Measurements from ENCODE around the gene CPEB1. TPM values are rescaled to one million over a fixed set of nuclear protein-coding genes. Genes with fewer than 3 reads are reported as not detected.
A peak's percentile ranks its signal among the peaks of the same experiment; 100 is the strongest.

The CPEB1 gene
- total and polyA plus RNA-seq, 2 donors (not counting 1 experiment from before 2014, with no cell fraction given) = 0.19 to 0.62 TPM

DNA sequence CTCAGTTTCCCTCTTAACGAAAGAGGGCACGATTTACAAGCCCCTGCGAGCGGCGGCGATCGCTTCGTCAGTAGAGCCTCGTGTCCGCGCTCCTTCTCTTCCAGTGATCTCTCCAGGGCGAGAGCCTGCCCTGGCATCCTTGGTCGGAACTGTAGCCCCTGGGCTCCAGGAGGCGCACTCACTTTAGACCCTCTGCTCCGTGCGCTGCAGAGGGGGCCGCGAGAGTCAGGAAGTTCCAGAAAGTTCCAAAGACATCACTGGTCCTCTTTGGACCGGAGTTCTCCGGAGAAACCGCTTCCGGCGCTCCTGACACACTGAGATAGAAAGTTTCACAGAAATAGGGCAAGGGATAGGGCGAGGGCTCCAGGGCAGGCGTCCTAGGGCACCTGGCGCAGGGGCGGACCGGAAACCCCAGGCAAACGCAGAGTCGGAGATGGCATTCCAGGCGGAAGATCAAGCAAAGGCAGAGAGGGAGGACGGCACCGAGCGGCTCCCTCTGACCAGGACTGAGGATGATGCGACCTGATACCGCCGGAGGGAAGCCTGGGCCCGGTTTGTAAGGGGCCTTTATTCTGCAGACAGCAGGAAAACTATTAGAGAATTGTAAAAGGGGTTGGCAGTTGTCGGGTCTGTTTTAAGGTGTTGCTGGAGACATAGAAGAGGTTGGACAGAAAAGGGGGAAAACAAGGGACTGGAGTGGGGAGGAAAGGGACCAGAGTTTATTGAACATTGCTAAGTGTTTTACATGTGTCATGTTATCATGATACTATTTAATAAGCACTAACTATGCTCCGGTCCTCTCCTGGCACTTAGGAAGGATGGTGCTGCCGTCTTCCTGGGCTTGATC, 1.3 kb upstream of the CPEB1 start:
- Histone ChIP-seq H3K27me3 (replicated peaks in 1 of 4; ENCODE audit: control extremely low read depth in 1 of 4, control insufficient read depth in 3 of 4, insufficient read depth in 4 of 4, low read length in 3 of 4) (peaks cover 0 to 50% (median 26%) of the 10 kb centered on the region in 4 experiments), H4K20me1 (ENCODE audit: control insufficient read depth, insufficient read depth, low read length, poor library complexity, severe bottlenecking) (no peaks in the 10 kb centered on the region), H3K9ac (ENCODE audit: low read length) (peak overlapping the region; percentile 64), H3K9me3 (ENCODE audit: control extremely low read depth in 1 of 3, control insufficient read depth in 2 of 3, insufficient read depth in 1 of 3, low read length in 2 of 3) (peaks cover 0 to 24% (median 0%) of the 10 kb centered on the region in 3 donors), H3K36me3 (replicated peaks in 1 of 2; ENCODE audit: control extremely low read depth in 1 of 2, control insufficient read depth in 1 of 2, extremely low read depth in 1 of 2, insufficient read depth in 2 of 2, low read length in 1 of 2) (no peaks in the 10 kb centered on the region), H3K4me1 (ENCODE audit: control insufficient read depth in 2 of 2, insufficient read depth in 2 of 2, low read length in 2 of 2) (peaks cover 11 to 20% of the 10 kb centered on the region in 2 donors), H2AFZ (ENCODE audit: insufficient read depth, low read depth, low read length, poor library complexity, severe bottlenecking) (peak overlapping the region; percentile 73), H3K79me2 (ENCODE audit: control insufficient read depth, insufficient read depth, low read length) (no peaks in the 10 kb centered on the region), H3K27ac (ENCODE audit: low read length in 2 of 2) (no peak overlapping the region), H3K4me3 (ENCODE audit: control extremely low read depth in 1 of 5, extremely low read depth in 1 of 5, insufficient read depth in 1 of 5, low read depth in 2 of 5, low read length in 4 of 5) (peak overlapping the region in 3 of 5 experiments; percentile 41 to 65 (median 55)), H3K4me2 (replicated peaks; ENCODE audit: low read depth, low read length, poor library complexity, severe bottlenecking) (peak overlapping the region; percentile 94)
- ATAC-seq (ENCODE audit: low read depth) (no peak), DNase-seq (no peak)
- TF ChIP-seq EZH2 (IDR thresholded peaks at IDR 0.05; ENCODE audit: borderline replicate concordance, insufficient read depth, low read depth, low read length, poor library complexity, severe bottlenecking) = no peak
- TF ChIP-seq, protein P1, sequence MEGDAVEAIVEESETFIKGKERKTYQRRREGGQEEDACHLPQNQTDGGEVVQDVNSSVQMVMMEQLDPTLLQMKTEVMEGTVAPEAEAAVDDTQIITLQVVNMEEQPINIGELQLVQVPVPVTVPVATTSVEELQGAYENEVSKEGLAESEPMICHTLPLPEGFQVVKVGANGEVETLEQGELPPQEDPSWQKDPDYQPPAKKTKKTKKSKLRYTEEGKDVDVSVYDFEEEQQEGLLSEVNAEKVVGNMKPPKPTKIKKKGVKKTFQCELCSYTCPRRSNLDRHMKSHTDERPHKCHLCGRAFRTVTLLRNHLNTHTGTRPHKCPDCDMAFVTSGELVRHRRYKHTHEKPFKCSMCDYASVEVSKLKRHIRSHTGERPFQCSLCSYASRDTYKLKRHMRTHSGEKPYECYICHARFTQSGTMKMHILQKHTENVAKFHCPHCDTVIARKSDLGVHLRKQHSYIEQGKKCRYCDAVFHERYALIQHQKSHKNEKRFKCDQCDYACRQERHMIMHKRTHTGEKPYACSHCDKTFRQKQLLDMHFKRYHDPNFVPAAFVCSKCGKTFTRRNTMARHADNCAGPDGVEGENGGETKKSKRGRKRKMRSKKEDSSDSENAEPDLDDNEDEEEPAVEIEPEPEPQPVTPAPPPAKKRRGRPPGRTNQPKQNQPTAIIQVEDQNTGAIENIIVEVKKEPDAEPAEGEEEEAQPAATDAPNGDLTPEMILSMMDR (IDR thresholded peaks at IDR 0.05) = no peak
- CTCF ChIA-PET = no interaction called here
- peaks cover 12% of the 10 kb centered on the region for H3K4me1 Mint-ChIP-seq
- peak overlapping the region; percentile 46 for H3K4me3 Mint-ChIP-seq
- H3K27ac Mint-ChIP-seq = no peak overlapping the region
- H3K9me3 Mint-ChIP-seq (ENCODE audit: insufficient read depth) = no peaks in the 10 kb centered on the region
- 45% methylated on average over 40 of the region's 41 CpGs for WGBS (ENCODE audit: insufficient coverage)
- intact Hi-C loops (cut with micrococcal nuclease) = no loop called here
- POLR2A ChIA-PET = no interaction called here
- peaks cover 48% of the 10 kb centered on the region for H3K27me3 Mint-ChIP-seq

DNA sequence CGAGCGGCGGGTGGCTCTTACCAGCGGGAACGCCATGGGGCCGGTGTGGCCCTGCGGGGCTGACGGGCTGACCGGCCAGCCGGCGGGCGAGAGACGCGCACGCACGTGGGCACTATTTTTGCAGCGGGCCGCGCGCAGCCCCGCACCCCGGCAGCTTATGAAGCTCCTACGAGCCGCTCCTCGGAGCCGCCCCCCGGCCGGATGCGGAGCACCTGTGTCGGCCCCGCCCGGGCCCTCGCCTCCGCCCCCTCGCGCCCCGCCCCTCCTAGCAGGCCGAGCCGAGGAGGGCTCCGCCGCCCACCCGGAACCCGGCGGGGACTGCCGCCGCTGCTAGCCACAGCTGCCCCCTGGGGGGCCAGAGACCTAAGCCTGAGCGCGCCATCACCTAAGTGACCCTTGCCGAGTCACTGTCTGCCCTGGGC, 683 bp upstream of the CPEB1 start:
- Histone ChIP-seq H3K4me1 (ENCODE audit: control insufficient read depth in 2 of 2, insufficient read depth in 2 of 2, low read length in 2 of 2) (peaks cover 11 to 20% of the 10 kb centered on the region in 2 donors), H3K36me3 (replicated peaks in 1 of 2; ENCODE audit: control extremely low read depth in 1 of 2, control insufficient read depth in 1 of 2, extremely low read depth in 1 of 2, insufficient read depth in 2 of 2, low read length in 1 of 2) (no peaks in the 10 kb centered on the region), H3K4me3 (ENCODE audit: control extremely low read depth in 1 of 5, extremely low read depth in 1 of 5, insufficient read depth in 1 of 5, low read depth in 2 of 5, low read length in 4 of 5) (peak overlapping the region in 3 of 5 experiments; percentile 41 to 65 (median 55)), H3K79me2 (ENCODE audit: control insufficient read depth, insufficient read depth, low read length) (no peaks in the 10 kb centered on the region), H3K4me2 (replicated peaks; ENCODE audit: low read depth, low read length, poor library complexity, severe bottlenecking) (peak overlapping the region; percentile 94), H3K27me3 (replicated peaks in 1 of 4; ENCODE audit: control extremely low read depth in 1 of 4, control insufficient read depth in 3 of 4, insufficient read depth in 4 of 4, low read length in 3 of 4) (peaks cover 0 to 51% (median 27%) of the 10 kb centered on the region in 4 experiments), H2AFZ (ENCODE audit: insufficient read depth, low read depth, low read length, poor library complexity, severe bottlenecking) (peak overlapping the region; percentile 73), H3K27ac (ENCODE audit: low read length in 2 of 2) (no peak overlapping the region), H3K9me3 (ENCODE audit: control extremely low read depth in 1 of 3, control insufficient read depth in 2 of 3, insufficient read depth in 1 of 3, low read length in 2 of 3) (peaks cover 0 to 24% (median 0%) of the 10 kb centered on the region in 3 donors), H4K20me1 (ENCODE audit: control insufficient read depth, insufficient read depth, low read length, poor library complexity, severe bottlenecking) (no peaks in the 10 kb centered on the region), H3K9ac (ENCODE audit: low read length) (peak overlapping the region; percentile 64)
- Mint-ChIP-seq H3K4me1 (peaks cover 12% of the 10 kb centered on the region), H3K27ac (no peak overlapping the region), H3K27me3 (peaks cover 52% of the 10 kb centered on the region), H3K9me3 (ENCODE audit: insufficient read depth) (no peaks in the 10 kb centered on the region), H3K4me3 (peak overlapping the region; percentile 46)
- DNase-seq (no peak), ATAC-seq (ENCODE audit: low read depth) (peak; percentile 63)
- intact Hi-C loops (cut with micrococcal nuclease) = no loop called here
- TF ChIP-seq, protein P1 (IDR thresholded peaks at IDR 0.05) = no peak
- no peak for TF ChIP-seq EZH2 (IDR thresholded peaks at IDR 0.05; ENCODE audit: borderline replicate concordance, insufficient read depth, low read depth, low read length, poor library complexity, severe bottlenecking)
- POLR2A ChIA-PET = no interaction called here
- under 1% methylated on average over 49 of the region's 49 CpGs for WGBS (ENCODE audit: insufficient coverage)
- CTCF ChIA-PET = no interaction called here

Measured in B cell (primary cell).